Vagina (tissue), 2 donors: ENCODE data around the gene PARP6.

Experiments
- POLR2A ChIP-seq, 2 donors: fragments of 450-650 bp; IDR thresholded peaks; one replicate each; pipeline ENCODE4 v1.6.1; 2017; ENCODE audit warnings: antibody characterized with exemption in 2 of 2, mild to moderate bottlenecking in 2 of 2, moderate library complexity in 2 of 2
- POLR2AphosphoS5 ChIP-seq, 2 donors: sonication (generic); formaldehyde crosslinking; IDR thresholded peaks; one replicate each; pipeline ENCODE4 v1.9.0; 2017; ENCODE audit warnings: antibody characterized with exemption in 2 of 2, mild to moderate bottlenecking in 2 of 2, low read depth in 1 of 2; ENCODE audit not compliant: insufficient read depth in 1 of 2

DNA sequence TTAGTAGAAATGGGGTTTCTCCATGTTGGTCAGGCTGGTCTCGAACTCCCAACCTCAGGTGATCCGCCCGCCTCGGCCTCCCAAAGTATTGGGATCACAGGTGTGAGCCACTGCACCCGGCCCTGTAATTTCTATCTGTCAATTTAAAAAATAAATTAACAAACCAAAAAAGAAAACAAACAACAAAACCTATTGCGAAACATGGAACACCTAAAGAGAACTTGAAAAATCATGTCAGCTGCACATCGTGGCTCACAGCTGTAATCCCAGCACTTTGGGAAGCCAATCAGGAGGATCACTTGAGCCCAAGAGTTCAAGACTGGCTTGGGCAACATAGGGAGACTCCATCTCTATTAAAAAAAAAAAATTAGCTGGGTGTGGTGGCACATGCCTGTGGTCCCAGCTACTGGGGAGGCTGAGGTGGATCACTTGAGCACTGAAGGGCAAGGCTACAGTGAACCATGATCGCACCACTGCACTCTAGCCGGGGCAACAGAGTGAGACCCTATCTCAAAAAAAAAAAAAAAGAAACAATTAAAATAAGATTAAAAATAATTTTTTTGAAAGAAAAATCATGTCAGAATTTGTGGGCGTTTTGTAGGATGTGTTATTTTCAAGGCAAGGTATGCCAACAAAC, 19.6 kb downstream of the PARP6 start:
- TF ChIP-seq POLR2AphosphoS5 (IDR thresholded peaks at IDR 0.05; ENCODE audit: insufficient read depth in 1 of 2, low read depth in 1 of 2) (no peak), POLR2A (IDR thresholded peaks at IDR 0.05) (no peak)
